H1 (cell line): ENCODE results near the gene PGLYRP1. TPM values are rescaled to one million over a fixed set of nuclear protein-coding genes. Genes with fewer than 3 reads are reported as not detected.

ENCODE experiments used
- CHD7 ChIP-seq: fragments of 300-600 bp; sonication (generic); IDR thresholded peaks from 2 replicates; pipeline ENCODE4 v1.7.1; 2012; ENCODE audit warnings: low read length, moderate library complexity, mild to moderate bottlenecking, inconsistent platforms; ENCODE audit not compliant: insufficient replicate concordance
- EP300 ChIP-seq, 2 experiments: IDR thresholded peaks; 1 replicate in 1 of 2; 2 replicates in 1 of 2; pipeline ENCODE4 v1.6.1; 2011 to 2012; ENCODE audit warnings: low read depth in 2 of 2, low read length in 2 of 2, mild to moderate bottlenecking in 2 of 2, borderline replicate concordance in 1 of 2, inconsistent platforms in 1 of 2, moderate library complexity in 1 of 2
- FOSL1 ChIP-seq: IDR thresholded peaks from 2 replicates; pipeline ENCODE4 v1.6.1; 2011; ENCODE audit warnings: mild to moderate bottlenecking, low read depth, low read length, moderate library complexity; ENCODE audit not compliant: insufficient read depth
- KDM4A ChIP-seq: IDR thresholded peaks from one replicate; pipeline ENCODE4 v1.7.1; 2012; ENCODE audit warnings: low read depth, mild to moderate bottlenecking, moderate library complexity, low read length, inconsistent platforms; ENCODE audit not compliant: severe bottlenecking
- MAFK ChIP-seq: IDR thresholded peaks from 2 replicates; pipeline ENCODE4 v1.6.1; 2012; ENCODE audit warnings: low read depth, mild to moderate bottlenecking, improper control_type of control experiment, low read length
- YY1 ChIP-seq: IDR thresholded peaks from 2 replicates; pipeline ENCODE4 v1.6.1; 2011; ENCODE audit warnings: low read depth, mild to moderate bottlenecking, low read length
- ZNF274 ChIP-seq: IDR thresholded peaks from 2 replicates; pipeline ENCODE4 v1.7.0; 2012; ENCODE audit warnings: low read length, borderline replicate concordance; ENCODE audit errors: extremely low read depth
- polyA plus RNA-seq, 7 experiments: library from polyadenylated mRNA; depleted of rRNA in 3 of 7; stranded (reverse) in 5 of 7; unstranded in 2 of 7; fragments of >200 nt in 5 of 7; fragments of 200-250 nt in 2 of 7; gene quantifications; 1 replicate in 5 of 7; 2 replicates in 1 of 7; 4 replicates in 1 of 7; pipeline versions ENCODE4 v1.2.1 to v1.2.3, GENCODE V29; 2011 to 2013; ENCODE audit warnings: missing spikeins in 2 of 7, mixed read lengths in 2 of 7
- total RNA-seq: library from RNA; stranded (reverse); fragmentation: NEBNext Ultra II Directional; extraction: Animal tissue kit (Norgen Biotek cat#: 25700); gene quantifications from 2 replicates; pipeline ENCODE4 v1.2.1, GENCODE V29; 2021

PGLYRP1 gene
- total and polyA plus RNA-seq, 2 of the 8 experiments (the other 6 are each of a cell fraction or from before 2014, with no cell fraction given): not detected

GRCh38 chr19:46016426-46017094 lies 6.3 kb downstream of the PGLYRP1 start (continued):
- TF ChIP-seq CHD7: no peak
- no peak for TF ChIP-seq EP300 (IDR thresholded peaks at IDR 0.05; ENCODE audit: borderline replicate concordance in 1 of 2, low read depth in 2 of 2, low read length in 2 of 2)
- TF ChIP-seq MAFK: no peak
- TF ChIP-seq KDM4A: peak; percentile 38
- no peak for TF ChIP-seq YY1
- no peak for TF ChIP-seq FOSL1
- no peak for TF ChIP-seq ZNF274
